Sigmoid colon (tissue), 7 donors: Measurements from ENCODE around the gene LPIN1. TPM values are rescaled to one million over a fixed set of nuclear protein-coding genes. Genes with fewer than 3 reads are reported as not detected.

Experiments used
- DNase-seq: peaks from one replicate; pipeline ENCODE4 v3.0.0-alpha.2; 2019
- H3K27ac ChIP-seq, 4 donors: fragments of 200-600 bp; sonication (generic); one replicate each; pipeline ENCODE4 v1.5.1; 2016 to 2019; ENCODE audit warnings: mild to moderate bottlenecking in 1 of 4
- H3K27me3 ChIP-seq, 3 donors: fragments of 200-600 bp; sonication (generic); one replicate each; pipeline ENCODE4 v1.5.1; 2019; ENCODE audit warnings: mild to moderate bottlenecking in 1 of 3
- H3K36me3 ChIP-seq, 4 donors: fragments of 200-600 bp; sonication (generic); one replicate each; pipeline ENCODE4 v1.5.1; 2016 to 2019
- H3K4me1 ChIP-seq, 4 donors: fragments of 200-600 bp; sonication (generic); one replicate each; pipeline ENCODE4 v1.5.1; 2017 to 2019
- H3K4me3 ChIP-seq, 4 donors: fragments of 200-600 bp; sonication (generic); one replicate each; pipeline ENCODE4 v1.5.1; 2017 to 2019; ENCODE audit warnings: mild to moderate bottlenecking in 2 of 4, moderate library complexity in 1 of 4
- H3K9me3 ChIP-seq, 4 donors: fragments of 200-600 bp in 3 of 4; sonication (generic) in 3 of 4; one replicate each; pipeline versions ENCODE4 v1.5.1 to v1.6.1; 2013 to 2019
- CTCF ChIP-seq, 4 experiments: fragments of 450-650 bp in 3 of 4; fragments of 200-600 bp in 1 of 4; IDR thresholded peaks; one replicate each; pipeline ENCODE4 v1.5.1; 2016 to 2019; ENCODE audit warnings: antibody characterized with exemption in 4 of 4, mild to moderate bottlenecking in 3 of 4, moderate library complexity in 2 of 4
- EP300 ChIP-seq, 4 donors: sonication (generic); formaldehyde crosslinking; IDR thresholded peaks; one replicate each; pipeline ENCODE4 v1.6.1; 2017; ENCODE audit warnings: antibody characterized with exemption in 4 of 4
- POLR2A ChIP-seq, 2 donors: fragments of 450-650 bp; IDR thresholded peaks; one replicate each; pipeline ENCODE4 v1.6.1; 2016; ENCODE audit warnings: antibody characterized with exemption in 2 of 2, mild to moderate bottlenecking in 2 of 2, moderate library complexity in 2 of 2
- POLR2AphosphoS5 ChIP-seq, 4 donors: sonication (generic); formaldehyde crosslinking; IDR thresholded peaks; one replicate each; pipeline ENCODE4 v1.6.1; 2017; ENCODE audit warnings: antibody characterized with exemption in 4 of 4
- WGBS, 2 donors: extraction: QIAGEN DNeasy Blood & Tissue Kit; methylation state at CpG; one replicate each; pipeline ENCODE4 v1.1.7; 2013; 5-methylcytosine and 5-hydroxymethylcytosine counted together
- intact Hi-C: fragments of 100-400 bp; cut with DNase I; formaldehyde crosslinking; loops from one replicate; pipeline ENCODE4 v1.15.1; 2023
- polyA plus RNA-seq, 3 donors: library from polyadenylated mRNA; stranded (reverse); fragments of 200-250 nt; gene quantifications; one replicate each; pipeline ENCODE4 v1.2.3, GENCODE V29; 2013
- total RNA-seq, 4 donors: library from RNA; depleted of rRNA; stranded (reverse); fragments of >200 nt; gene quantifications; one replicate each; pipeline ENCODE4 v1.1.0, GENCODE V29; 2016
- donor health status: healthy with polysubstance abuse.
- donor health status: Bipolar disorder and iron deficiency.
- donor health status: healthy.

Gene LPIN1
- total and polyA plus RNA-seq, 7 donors: 4.2 to 37.4 (median 28.2) TPM

- no peak overlapping the region for H3K27ac ChIP-seq
- H3K36me3 ChIP-seq: no peaks in the 10 kb centered on the region
- no peaks in the 10 kb centered on the region for H3K27me3 ChIP-seq
- no peak for TF ChIP-seq EP300 (IDR thresholded peaks at IDR 0.05)
- no peak for TF ChIP-seq CTCF (IDR thresholded peaks at IDR 0.05)
- TF ChIP-seq POLR2AphosphoS5 (IDR thresholded peaks at IDR 0.05): no peak
- TF ChIP-seq POLR2A (IDR thresholded peaks at IDR 0.05): no peak
- H3K9me3 ChIP-seq: no peaks in the 10 kb centered on the region
- H3K4me1 ChIP-seq: peaks cover 0 to 4% (median under 1%) of the 10 kb centered on the region in 4 donors
- intact Hi-C loops: no loop called here
- 79 to 89% methylated on average over 1 of the region's 1 CpG for WGBS, 2 donors
- DNase-seq: no peak
- no peak overlapping the region for H3K4me3 ChIP-seq
Observed at GRCh38 chr2:11703700-11704099, 42.7 kb upstream of the LPIN1 start.

GRCh38 chr2:11705063-11705462 lies 41.4 kb upstream of the LPIN1 start:
- Histone ChIP-seq H3K9me3 (no peaks in the 10 kb centered on the region), H3K27ac (no peak overlapping the region), H3K27me3 (no peaks in the 10 kb centered on the region), H3K36me3 (no peaks in the 10 kb centered on the region), H3K4me3 (no peak overlapping the region), H3K4me1 (peaks cover 0 to 7% (median 5%) of the 10 kb centered on the region in 4 donors)
- DNase-seq: no peak
- WGBS, 2 donors: 89 to 92% methylated on average over 4 of the region's 4 CpGs
- intact Hi-C loops: no loop called here
- TF ChIP-seq CTCF (IDR thresholded peaks at IDR 0.05) (no peak), POLR2A (IDR thresholded peaks at IDR 0.05) (no peak), EP300 (IDR thresholded peaks at IDR 0.05) (no peak), POLR2AphosphoS5 (IDR thresholded peaks at IDR 0.05) (no peak)

- peaks cover 0 to 13% (median 11%) of the 10 kb centered on the region in 4 donors for H3K4me1 ChIP-seq
- intact Hi-C loops: no loop called here
Observed at GRCh38 chr2:11705711-11706110, 40.7 kb upstream of the LPIN1 start.

GRCh38 chr2:11708106-11708505 lies 38.3 kb upstream of the LPIN1 start:
- no peaks in the 10 kb centered on the region for H3K36me3 ChIP-seq
- no peaks in the 10 kb centered on the region for H3K9me3 ChIP-seq
- H3K27me3 ChIP-seq: no peaks in the 10 kb centered on the region
- intact Hi-C loops: no loop called here
- peaks cover 0 to 26% (median 22%) of the 10 kb centered on the region in 4 donors for H3K4me1 ChIP-seq
- WGBS, 2 donors: 91 to 93% methylated on average over 3 of the region's 3 CpGs
- DNase-seq: no peak
- no peak overlapping the region for H3K27ac ChIP-seq
- no peak overlapping the region for H3K4me3 ChIP-seq
- TF ChIP-seq EP300 (IDR thresholded peaks at IDR 0.05): no peak
- no peak for TF ChIP-seq POLR2A (IDR thresholded peaks at IDR 0.05)
- no peak for TF ChIP-seq CTCF (IDR thresholded peaks at IDR 0.05)
- TF ChIP-seq POLR2AphosphoS5 (IDR thresholded peaks at IDR 0.05): no peak

More at GRCh38 chr2:11705711-11706110, 40.7 kb upstream of the LPIN1 start:
- no peak for DNase-seq
- no peak for TF ChIP-seq EP300 (IDR thresholded peaks at IDR 0.05)
- no peak for TF ChIP-seq POLR2AphosphoS5 (IDR thresholded peaks at IDR 0.05)
- TF ChIP-seq CTCF (IDR thresholded peaks at IDR 0.05): no peak
- TF ChIP-seq POLR2A (IDR thresholded peaks at IDR 0.05): no peak
- Histone ChIP-seq H3K36me3 (no peaks in the 10 kb centered on the region), H3K9me3 (no peaks in the 10 kb centered on the region), H3K4me3 (no peak overlapping the region), H3K27me3 (no peaks in the 10 kb centered on the region), H3K27ac (no peak overlapping the region)
- WGBS, 2 donors: 91 to 95% methylated on average over 3 of the region's 3 CpGs

GRCh38 chr2:11709293-11709692 lies 37.1 kb upstream of the LPIN1 start:
- TF ChIP-seq CTCF (IDR thresholded peaks at IDR 0.05) (no peak), EP300 (IDR thresholded peaks at IDR 0.05) (no peak), POLR2AphosphoS5 (IDR thresholded peaks at IDR 0.05) (no peak), POLR2A (IDR thresholded peaks at IDR 0.05) (no peak)
- Histone ChIP-seq H3K9me3 (no peaks in the 10 kb centered on the region), H3K36me3 (no peaks in the 10 kb centered on the region), H3K27ac (no peak overlapping the region), H3K27me3 (no peaks in the 10 kb centered on the region), H3K4me1 (peaks cover 0 to 26% (median 22%) of the 10 kb centered on the region in 4 donors), H3K4me3 (no peak overlapping the region)
- intact Hi-C loops: no loop called here
- DNase-seq: no peak
- 93 to 95% methylated on average over 8 of the region's 8 CpGs for WGBS, 2 donors
